SK-MEL-5 (cell line): Measurements from ENCODE around the gene ZNF620. TPM values are rescaled to one million over a fixed set of nuclear protein-coding genes. Genes with fewer than 3 reads are reported as not detected.

Experiments
- DNase-seq: peaks from one replicate; pipeline ENCODE4 v3.0.0-alpha.2; 2016; ENCODE audit warnings: low read depth, low spot score
- in situ Hi-C: cut with HindIII; loops from 2 replicates; pipeline ENCODE4 v1.10.0; 2016; ENCODE audit warnings: low sequenced_read_pairs, high pct_unique_total_duplicates, low pct_unique_long_range_greater_than_20kb
- total RNA-seq: library from RNA; depleted of rRNA; stranded (reverse); fragments of >200 nt; shearing (Covaris generic); gene quantifications from 2 replicates; pipeline ENCODE4 v1.2.3, GENCODE V29; 2014

Gene ZNF620
- total RNA-seq, 1 experiment from 2014 or later, result 2.3 TPM

- in situ Hi-C loops, result no loop called here
- no peak for DNase-seq
Observed at GRCh38 chr3:40490916-40491315, 14.9 kb upstream of the ZNF620 start.

- in situ Hi-C loops, result no loop called here
Observed at GRCh38 chr3:40494698-40495097, 11.1 kb upstream of the ZNF620 start.

GRCh38 chr3:40497288-40497687, 8.6 kb upstream of the ZNF620 start:
- DNase-seq, result no peak
- in situ Hi-C loops, result no loop called here

More at GRCh38 chr3:40494698-40495097, 11.1 kb upstream of the ZNF620 start:
- no peak for DNase-seq

GRCh38 chr3:40499952-40500351, 5.9 kb upstream of the ZNF620 start:
- no peak for DNase-seq
- in situ Hi-C loops, result no loop called here

- no peak for DNase-seq
- in situ Hi-C loops, result no loop called here
Observed at GRCh38 chr3:40502034-40502433, 3.8 kb upstream of the ZNF620 start.

- peak; percentile 84 for DNase-seq
- in situ Hi-C loops, result no loop called here
Observed at GRCh38 chr3:40504636-40505430, 1.0 kb upstream of the ZNF620 start.

- in situ Hi-C loops, result no loop called here
Observed at GRCh38 chr3:40511031-40511718, 5.3 kb downstream of the ZNF620 start.

GRCh38 chr3:40516201-40516600, 10.4 kb downstream of the ZNF620 start:
- in situ Hi-C loops, result no loop called here
- peak; percentile 27 for DNase-seq

More at GRCh38 chr3:40511031-40511718, 5.3 kb downstream of the ZNF620 start:
- DNase-seq, result no peak

- in situ Hi-C loops, result no loop called here
- DNase-seq, result no peak
Observed at GRCh38 chr3:40518067-40518466, 12.2 kb downstream of the ZNF620 start.

- in situ Hi-C loops, result no loop called here
- DNase-seq, result no peak
Observed at GRCh38 chr3:40518848-40519247, 13.0 kb downstream of the ZNF620 start.

- DNase-seq, result no peak
- in situ Hi-C loops, result no loop called here
Observed at GRCh38 chr3:40521254-40521653, 15.4 kb downstream of the ZNF620 start.

GRCh38 chr3:40523781-40524180, 17.9 kb downstream of the ZNF620 start:
- no peak for DNase-seq
- in situ Hi-C loops, result no loop called here

- no peak for DNase-seq
- in situ Hi-C loops, result no loop called here
Observed at GRCh38 chr3:40524222-40524567, 18.4 kb downstream of the ZNF620 start.

GRCh38 chr3:40524568-40525285, 18.9 kb downstream of the ZNF620 start, which contains the start of gene ZNF621:
Gene ZNF621 (plus strand): TSS chr3:40524960. CDS start chr3:40525841, 881 bp downstream.
- DNase-seq, result peak; percentile 66
- in situ Hi-C loops, result no loop called here

- in situ Hi-C loops, result no loop called here
Observed at GRCh38 chr3:40528426-40528825, 22.6 kb downstream of the ZNF620 start.

GRCh38 chr3:40532252-40532651, 26.4 kb downstream of the ZNF620 start:
- DNase-seq, result no peak
- in situ Hi-C loops, result no loop called here

More at GRCh38 chr3:40528426-40528825, 22.6 kb downstream of the ZNF620 start:
- DNase-seq, result peak; percentile 53

GRCh38 chr3:40534283-40534682, 28.4 kb downstream of the ZNF620 start:
- in situ Hi-C loops, result no loop called here
- no peak for DNase-seq

- DNase-seq, result peak; percentile 48
- in situ Hi-C loops, result no loop called here
Observed at GRCh38 chr3:40546816-40547215, 41.0 kb downstream of the ZNF620 start.
